ENCODE measurements around the gene TENT4A.

GRCh38 chr5:6786786-6787495, 73.7 kb downstream of the TENT4A start:
- TF ChIP-seq POLR2A (IDR thresholded peaks at IDR 0.05; ENCODE audit: low read length) (no peak), GATA1 (IDR thresholded peaks at IDR 0.05; ENCODE audit: low read depth, low read length) (no peak)
